WERI-Rb-1 (cell line): ENCODE measurements around the gene MAGEA1.

Source experiments
- DNase-seq: peaks from one replicate; pipeline ENCODE4 v3.0.0-alpha.2; 2020
- H3K27ac ChIP-seq: fragments of 250-450 bp; sonication (Bioruptor Pico); 2 replicates; pipeline ENCODE4 v1.5.1; 2020; ENCODE audit warnings: mild to moderate bottlenecking, moderate library complexity
- H3K27me3 ChIP-seq: fragments of 250-450 bp; sonication (Bioruptor Pico); 2 replicates; pipeline ENCODE4 v1.5.1; 2021; ENCODE audit warnings: mild to moderate bottlenecking, low read depth, moderate library complexity; ENCODE audit not compliant: insufficient read depth, severe bottlenecking
- H3K36me3 ChIP-seq: fragments of 250-450 bp; sonication (Bioruptor Pico); 2 replicates; pipeline ENCODE4 v1.5.1; 2020; ENCODE audit warnings: mild to moderate bottlenecking, moderate library complexity
- H3K4me3 ChIP-seq: 2 replicates; pipeline ENCODE4 v1.5.1; 2011; ENCODE audit warnings: low read depth, mild to moderate bottlenecking, control low read depth, low read length
- H3K9me3 ChIP-seq: fragments of 250-450 bp; sonication (Bioruptor Pico); 2 replicates; pipeline ENCODE4 v1.5.1; 2021; ENCODE audit warnings: mild to moderate bottlenecking, moderate library complexity; ENCODE audit not compliant: severe bottlenecking
- TF ChIP-seq, protein P1 (sequence below): IDR thresholded peaks from 2 replicates; pipeline ENCODE4 v1.5.1; 2011; ENCODE audit warnings: low read depth, mild to moderate bottlenecking, control low read depth, inconsistent platforms, low read length

Gene MAGEA1

DNA sequence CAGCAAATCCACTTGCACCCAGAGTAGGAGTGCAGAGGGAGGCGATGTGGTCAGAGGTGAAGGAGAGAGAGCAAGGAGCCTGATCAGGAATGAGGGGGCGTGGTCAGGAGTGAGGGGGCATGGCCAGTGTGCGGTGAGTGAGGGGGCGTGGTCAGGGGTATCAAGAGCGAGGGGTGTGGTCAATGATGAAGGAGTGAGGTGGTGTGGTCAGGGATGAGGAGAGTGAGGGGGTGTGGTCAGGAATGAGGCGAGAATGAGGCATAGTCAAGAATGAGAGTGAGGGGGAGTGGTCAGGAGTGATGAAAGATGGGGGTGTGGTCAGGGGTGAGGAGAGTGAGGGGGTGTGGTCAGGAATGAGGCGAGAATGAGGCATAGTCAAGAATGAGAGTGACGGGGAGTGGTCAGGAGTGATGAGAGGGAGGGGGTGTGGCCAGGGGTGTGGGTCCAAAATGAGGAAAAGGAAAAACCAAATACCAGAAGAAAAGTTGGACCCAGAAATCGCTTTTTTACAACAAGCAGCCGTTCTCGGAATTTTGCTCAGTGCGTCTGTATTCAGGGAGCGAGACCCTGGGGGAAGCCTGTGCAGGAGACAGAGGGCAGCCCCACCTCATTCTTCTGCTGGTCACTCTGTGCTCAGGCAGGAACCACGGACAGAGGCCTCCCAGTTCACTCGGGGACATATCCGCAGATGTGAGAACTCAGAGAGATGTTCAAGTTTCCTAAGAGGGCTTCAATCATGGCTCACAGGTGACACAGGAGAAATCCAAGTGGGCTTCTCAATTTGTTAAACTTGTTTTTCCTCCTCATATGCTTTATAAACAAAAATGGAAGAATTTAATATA, 47.5 kb downstream of the MAGEA1 start:
- peak; percentile 10 for DNase-seq
- Histone ChIP-seq H3K27me3 (peaks cover 84% of the 10 kb centered on the region), H3K4me3 (no peak overlapping the region), H3K27ac (no peak overlapping the region), H3K9me3 (no peaks in the 10 kb centered on the region), H3K36me3 (no peaks in the 10 kb centered on the region)
- TF ChIP-seq, protein P1, sequence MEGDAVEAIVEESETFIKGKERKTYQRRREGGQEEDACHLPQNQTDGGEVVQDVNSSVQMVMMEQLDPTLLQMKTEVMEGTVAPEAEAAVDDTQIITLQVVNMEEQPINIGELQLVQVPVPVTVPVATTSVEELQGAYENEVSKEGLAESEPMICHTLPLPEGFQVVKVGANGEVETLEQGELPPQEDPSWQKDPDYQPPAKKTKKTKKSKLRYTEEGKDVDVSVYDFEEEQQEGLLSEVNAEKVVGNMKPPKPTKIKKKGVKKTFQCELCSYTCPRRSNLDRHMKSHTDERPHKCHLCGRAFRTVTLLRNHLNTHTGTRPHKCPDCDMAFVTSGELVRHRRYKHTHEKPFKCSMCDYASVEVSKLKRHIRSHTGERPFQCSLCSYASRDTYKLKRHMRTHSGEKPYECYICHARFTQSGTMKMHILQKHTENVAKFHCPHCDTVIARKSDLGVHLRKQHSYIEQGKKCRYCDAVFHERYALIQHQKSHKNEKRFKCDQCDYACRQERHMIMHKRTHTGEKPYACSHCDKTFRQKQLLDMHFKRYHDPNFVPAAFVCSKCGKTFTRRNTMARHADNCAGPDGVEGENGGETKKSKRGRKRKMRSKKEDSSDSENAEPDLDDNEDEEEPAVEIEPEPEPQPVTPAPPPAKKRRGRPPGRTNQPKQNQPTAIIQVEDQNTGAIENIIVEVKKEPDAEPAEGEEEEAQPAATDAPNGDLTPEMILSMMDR: no peak
